OCI-LY7 (cell line): ENCODE data around the gene SERP2.

Experiments
- CTCF ChIP-seq: fragments of 200-600 bp; sonication (generic); conservative IDR thresholded peaks from 2 replicates; pipeline ENCODE4 v1.5.1; 2014; ENCODE audit warnings: mild to moderate bottlenecking, antibody characterized with exemption, low read length, moderate library complexity, mixed read lengths
- EZH2phosphoT487 ChIP-seq: fragments of 200-600 bp; sonication (generic); IDR thresholded peaks from 2 replicates; pipeline ENCODE4 v1.6.1; 2018; ENCODE audit warnings: low read depth, borderline replicate concordance, mild to moderate bottlenecking, mixed run types, antibody characterized with exemption, low read length, moderate library complexity, mixed read lengths

DNA sequence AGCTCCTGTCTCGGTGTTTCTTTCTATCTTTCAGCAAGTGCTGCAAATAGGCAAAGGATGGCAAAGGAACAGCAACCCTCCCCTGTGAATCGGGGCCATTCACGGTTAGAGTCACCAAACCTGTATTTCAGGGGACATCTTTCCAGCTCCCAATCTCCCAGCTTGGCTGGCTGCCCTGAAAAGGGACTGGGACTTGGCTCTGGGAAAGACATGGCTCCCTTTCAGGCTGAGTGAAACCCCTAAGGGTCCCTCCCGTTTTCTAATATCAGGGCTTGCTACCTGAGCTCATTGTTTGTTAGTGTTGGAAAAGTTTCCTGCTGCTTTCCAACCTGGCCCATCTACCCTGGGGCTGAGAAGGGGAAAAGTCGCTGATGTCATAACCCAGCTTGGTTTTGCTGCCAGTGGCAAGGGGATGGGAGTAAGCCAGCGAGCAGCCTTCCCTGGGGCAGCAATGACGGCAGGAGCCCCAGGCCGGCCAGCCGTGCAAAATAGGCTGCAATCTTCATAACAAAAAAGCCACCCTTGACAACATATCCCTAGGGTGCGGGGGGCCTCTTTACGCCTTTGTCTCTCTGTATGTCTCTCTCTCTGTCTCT lies 29.9 kb downstream of the SERP2 start:
- TF ChIP-seq CTCF = no peak
- no peak for TF ChIP-seq EZH2phosphoT487
